Activated T-cell treated with anti-CD3 and anti-CD28 coated beads for 24 hours (primary cell): Measurements from ENCODE around the gene ANKRD52.
A peak's percentile ranks its signal among the peaks of the same experiment; 100 is the strongest.
"Not testable (repeated sequence)": the region's sequence is repeated elsewhere in the genome, so short reads cannot be mapped to it uniquely, and the experiment has no call there.

Experiments used
- DNase-seq: peaks from one replicate; pipeline ENCODE4 v3.0.0-alpha.2; 2020; ENCODE audit warnings: low read depth

The ANKRD52 gene

GRCh38 chr12:56258068-56258819 is at the start of gene ANKRD52:
Gene ANKRD52 (minus strand): TSS chr12:56258384. CDS start chr12:56258269, 115 bp downstream.
- DNase-seq, result peak; percentile 72

- no peak for DNase-seq
Observed at GRCh38 chr12:56307221-56307965, 49.2 kb upstream of the ANKRD52 start.

GRCh38 chr12:56304872-56305590 is 46.8 kb upstream of the ANKRD52 start:
- no peak for DNase-seq

GRCh38 chr12:56304276-56304675 is 46.1 kb upstream of the ANKRD52 start:
- DNase-seq, result no peak

- DNase-seq, result no peak
Observed at GRCh38 chr12:56300644-56301464, 42.7 kb upstream of the ANKRD52 start.

GRCh38 chr12:56299853-56300643 is 41.9 kb upstream of the ANKRD52 start, which contains the start of gene CS:
Gene CS (minus strand): TSS chr12:56300330. CDS start chr12:56300201, 129 bp downstream.
- peak; percentile 98 for DNase-seq

- peak; percentile 25 for DNase-seq
Observed at GRCh38 chr12:56299308-56299852, 41.2 kb upstream of the ANKRD52 start.

GRCh38 chr12:56298828-56299227 is 40.6 kb upstream of the ANKRD52 start:
- DNase-seq, result no peak

GRCh38 chr12:56297400-56297799 is 39.2 kb upstream of the ANKRD52 start:
- no peak for DNase-seq

- DNase-seq, result no peak
Observed at GRCh38 chr12:56296295-56296694, 38.1 kb upstream of the ANKRD52 start.

GRCh38 chr12:56293795-56294194 is 35.6 kb upstream of the ANKRD52 start:
- no peak for DNase-seq

GRCh38 chr12:56288705-56289387 is 30.7 kb upstream of the ANKRD52 start:
- no peak for DNase-seq

GRCh38 chr12:56286044-56286830 is 28.1 kb upstream of the ANKRD52 start:
- DNase-seq, result no peak

GRCh38 chr12:56284263-56284662 is 26.1 kb upstream of the ANKRD52 start:
- DNase-seq, result not testable (repeated sequence)

- DNase-seq, result no peak
Observed at GRCh38 chr12:56282579-56282978, 24.4 kb upstream of the ANKRD52 start.

- DNase-seq, result no peak
Observed at GRCh38 chr12:56282030-56282429, 23.8 kb upstream of the ANKRD52 start.

GRCh38 chr12:56280849-56281248 is 22.7 kb upstream of the ANKRD52 start:
- no peak for DNase-seq

GRCh38 chr12:56278905-56279304 is 20.7 kb upstream of the ANKRD52 start:
- DNase-seq, result no peak

- DNase-seq, result no peak
Observed at GRCh38 chr12:56274299-56274698, 16.1 kb upstream of the ANKRD52 start.
